ENCODE results near the gene MAT2A. TPM values are rescaled to one million over a fixed set of nuclear protein-coding genes. Genes with fewer than 3 reads are reported as not detected.

Gene MAT2A
- total and polyA plus RNA-seq, 2 of the 8 experiments (the other 6 are each of a cell fraction or from before 2014, with no cell fraction given) = 255 to 307 TPM

DNA sequence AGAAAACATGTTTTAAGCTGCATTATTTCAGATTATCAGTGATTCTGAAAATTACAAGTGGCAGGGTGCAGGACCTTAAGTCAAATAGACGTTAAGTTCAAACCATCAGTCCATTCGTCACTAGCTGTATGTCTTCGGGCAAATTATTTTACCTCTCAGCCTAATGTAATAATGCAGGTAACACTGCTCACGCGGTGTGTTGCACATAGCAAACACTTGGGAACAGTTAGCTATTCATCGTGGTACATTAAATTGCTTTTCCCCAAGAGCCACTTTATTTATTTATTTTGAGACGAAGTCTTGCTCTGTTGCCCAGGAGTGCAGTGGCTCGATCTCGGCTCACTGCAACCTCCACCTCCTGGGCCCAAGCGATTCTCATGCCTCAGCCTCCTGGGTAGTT, 10.1 kb downstream of the MAT2A start:
- Histone ChIP-seq H3K27ac (ENCODE audit: low read depth, low read length) (no peak overlapping the region), H3K14ac (ENCODE audit: insufficient read length) (no peak overlapping the region), H2BK120ac (replicated peaks; ENCODE audit: low read depth, low read length) (no peak overlapping the region), H2BK12ac (ENCODE audit: low read depth, low read length) (no peak overlapping the region), H3K9ac (replicated peaks in 1 of 4; ENCODE audit: extremely low read depth in 1 of 4, low read depth in 3 of 4, low read length in 3 of 4) (no peak overlapping the region), H2BK20ac (ENCODE audit: low read length) (no peak overlapping the region), H3K56ac (replicated peaks; ENCODE audit: insufficient read length, low read depth, low read length) (no peak overlapping the region), H2BK15ac (ENCODE audit: low read length) (no peak overlapping the region), H3K79me1 (ENCODE audit: low read depth, low read length) (no peaks in the 10 kb centered on the region), H3K4me1 (replicated peaks in 1 of 4; ENCODE audit: control insufficient read depth in 3 of 4, insufficient read depth in 4 of 4, low read length in 3 of 4) (peaks cover 0 to 2% (median 0%) of the 10 kb centered on the region in 4 experiments; a peak in 1 of 7 replicates), H3K18ac (ENCODE audit: extremely low read depth, low read length) (no peak overlapping the region), H4K5ac (ENCODE audit: insufficient read length, low read depth, low read length) (no peak overlapping the region), H3K23me2 (ENCODE audit: low read depth, low read length) (no peaks in the 10 kb centered on the region), H3K79me2 (ENCODE audit: control insufficient read depth in 1 of 2, insufficient read depth in 2 of 2, low read length in 2 of 2) (no peaks in the 10 kb centered on the region), H2AFZ (ENCODE audit: low read length) (no peak overlapping the region), H4K91ac (replicated peaks; ENCODE audit: insufficient read length, low read length) (no peak overlapping the region), H3K9me3 (ENCODE audit: insufficient read depth in 2 of 2, low read depth in 1 of 2, low read length in 1 of 2) (no peaks in the 10 kb centered on the region), H3K23ac (ENCODE audit: insufficient read length) (no peak overlapping the region), H3K4ac (replicated peaks; ENCODE audit: insufficient read length, low read depth, low read length) (no peak overlapping the region), H2AK5ac (ENCODE audit: low read depth, low read length) (no peak overlapping the region), H3K36me3 (ENCODE audit: control insufficient read depth in 2 of 4, insufficient read depth in 4 of 4, low read length in 3 of 4) (peaks cover 19 to 46% (median 34%) of the 10 kb centered on the region in 4 experiments), H4K8ac (ENCODE audit: extremely low read depth, insufficient read depth, low read length) (no peak overlapping the region), H3K27me3 (replicated peaks in 1 of 4; ENCODE audit: control insufficient read depth in 3 of 4, extremely low read depth in 1 of 4, insufficient read depth in 3 of 4, low read length in 3 of 4) (no peaks in the 10 kb centered on the region), H2BK5ac (ENCODE audit: low read depth, low read length) (no peak overlapping the region), H3K4me2 (ENCODE audit: insufficient read depth in 1 of 2, low read depth in 2 of 2, low read length in 2 of 2) (no peak overlapping the region), H4K20me1 (replicated peaks in 1 of 2; ENCODE audit: control insufficient read depth in 1 of 2, insufficient read depth in 2 of 2, low read length in 2 of 2) (peaks cover 2 to 3% of the 10 kb centered on the region in 2 experiments), H3K4me3 (ENCODE audit: extremely low read depth in 1 of 4, insufficient read depth in 2 of 4, low read depth in 3 of 4, low read length in 4 of 4) (no peak overlapping the region)
- 89% methylated on average over 10 of the region's 10 CpGs; no CpG with 5 or more reads in 1 of the 2 experiments for WGBS, 2 experiments (ENCODE audit: extremely low coverage in 1 of 2, insufficient coverage in 1 of 2, insufficient read length in 1 of 2, insufficient replicate concordance in 2 of 2, low coverage in 1 of 2, low lambda C conversion rate in 2 of 2, missing lambda C conversion rate in 1 of 2)
- FAIRE-seq (no peak), DNase-seq (ENCODE audit: low read depth in 1 of 2, low spot score in 2 of 2) (no peak)
- ChIA-PET CTCF (ENCODE audit: partially characterized antibody) (interaction anchor here (0.7 to 10.1 kb wide), 12 partner anchors 8 to 249 kb away, joined by 3 to 259 read pairs (median 4); partner anchors contain the start of genes MAT2A and SH2D6), POLR2A (ENCODE audit: partially characterized antibody) (interaction anchor here (0.9 to 38.6 kb wide), 9 partner anchors 8 to 222 kb away, joined by 3 to 1889 read pairs (median 347); partner anchors contain the start of genes CAPG, GGCX, MAT2A and SH2D6)
- no peak for TF ChIP-seq YY1 (IDR thresholded peaks at IDR 0.05; ENCODE audit: low read depth, low read length)
- TF ChIP-seq JUN (IDR thresholded peaks at IDR 0.05; ENCODE audit: low read depth, low read length) = no peak
- no peak for TF ChIP-seq FOSL1 (IDR thresholded peaks at IDR 0.05; ENCODE audit: insufficient read depth, low read depth, low read length)
- no peak for TF ChIP-seq POLR2AphosphoS5 (IDR thresholded peaks at IDR 0.05; ENCODE audit: low read depth, low read length)
- TF ChIP-seq SP1 (IDR thresholded peaks at IDR 0.05; ENCODE audit: low read depth, low read length) = no peak
- TF ChIP-seq NANOG (IDR thresholded peaks at IDR 0.05; ENCODE audit: insufficient read depth, low read depth, low read length, poor library complexity, severe bottlenecking) = no peak
- no peak for TF ChIP-seq SUZ12 (IDR thresholded peaks at IDR 0.05; ENCODE audit: low read length)
- TF ChIP-seq CEBPB (IDR thresholded peaks at IDR 0.05; ENCODE audit: low read depth, low read length) = no peak

All from H1 (cell line).